Osteocyte (in vitro differentiated cells): Measurements from ENCODE around the gene PRSS12. TPM values are rescaled to one million over a fixed set of nuclear protein-coding genes. Genes with fewer than 3 reads are reported as not detected.

Source experiments
- DNase-seq: peaks from one replicate; pipeline ENCODE4 v3.0.0; 2021; ENCODE audit warnings: mixed read lengths; ENCODE audit not compliant: unreplicated experiment; ENCODE audit errors: extremely low spot score
- H3K27ac Mint-ChIP-seq: one replicate; pipeline ENCODE4 v1.8.0; 2021; ENCODE audit warnings: mild to moderate bottlenecking, mixed read lengths; ENCODE audit not compliant: unreplicated experiment
- H3K27me3 Mint-ChIP-seq: one replicate; pipeline ENCODE4 v1.8.0; 2021; ENCODE audit warnings: mixed read lengths; ENCODE audit not compliant: unreplicated experiment
- H3K36me3 Mint-ChIP-seq: one replicate; pipeline ENCODE4 v1.8.0; 2021; ENCODE audit warnings: mixed read lengths; ENCODE audit not compliant: unreplicated experiment
- H3K4me1 Mint-ChIP-seq: one replicate; pipeline ENCODE4 v1.8.0; 2021; ENCODE audit warnings: mixed read lengths; ENCODE audit not compliant: unreplicated experiment
- H3K4me3 Mint-ChIP-seq: one replicate; pipeline ENCODE4 v1.8.0; 2021; ENCODE audit warnings: mild to moderate bottlenecking, moderate library complexity, mixed read lengths; ENCODE audit not compliant: unreplicated experiment
- H3K9me3 Mint-ChIP-seq: one replicate; pipeline ENCODE4 v1.8.0; 2021; ENCODE audit warnings: mixed read lengths; ENCODE audit not compliant: unreplicated experiment
- CTCF ChIP-seq: fragments of 200-600 bp; sonication (generic); IDR thresholded peaks from 2 replicates; pipeline ENCODE4 v1.5.0; 2021; ENCODE audit warnings: antibody characterized with exemption, mild to moderate bottlenecking, moderate library complexity
- total RNA-seq: library from RNA; stranded (reverse); gene quantifications from 2 replicates; pipeline ENCODE4 v1.2.1, GENCODE V29; 2021

Gene PRSS12
- total RNA-seq, 1 donor from 2014 or later = 15.3 TPM

- no peaks in the 10 kb centered on the region for H3K27me3 Mint-ChIP-seq
- H3K9me3 Mint-ChIP-seq = no peaks in the 10 kb centered on the region
- no peak for TF ChIP-seq CTCF
- peaks cover 39% of the 10 kb centered on the region for H3K4me1 Mint-ChIP-seq
- no peak overlapping the region for H3K27ac Mint-ChIP-seq
- H3K36me3 Mint-ChIP-seq = no peaks in the 10 kb centered on the region
- no peak overlapping the region for H3K4me3 Mint-ChIP-seq
- DNase-seq = no peak
Measured at GRCh38 chr4:118337954-118338353, 14.8 kb downstream of the PRSS12 start.

DNA sequence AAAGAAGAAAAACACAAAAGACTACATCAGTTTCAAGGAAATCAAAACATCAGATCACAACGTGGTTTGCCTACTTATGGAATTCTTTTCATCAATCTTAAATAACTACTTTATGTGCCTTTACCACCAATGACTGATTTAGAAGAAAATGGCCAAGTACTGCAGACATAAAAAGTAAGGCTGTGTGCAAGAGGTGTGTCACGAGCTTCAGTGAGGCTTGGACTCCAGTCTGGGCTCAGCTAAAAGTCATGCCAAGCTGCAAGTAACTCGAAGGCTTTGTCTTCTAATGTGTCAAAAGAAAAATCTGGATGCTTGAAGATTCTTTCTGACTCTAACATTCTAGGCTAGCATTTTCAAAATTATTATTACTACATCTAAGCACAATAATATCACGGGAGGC, 17.0 kb downstream of the PRSS12 start:
- no peaks in the 10 kb centered on the region for H3K36me3 Mint-ChIP-seq
- H3K27ac Mint-ChIP-seq = no peak overlapping the region
- H3K9me3 Mint-ChIP-seq = no peaks in the 10 kb centered on the region
- peaks cover 33% of the 10 kb centered on the region for H3K4me1 Mint-ChIP-seq
- no peak for DNase-seq
- H3K27me3 Mint-ChIP-seq = no peaks in the 10 kb centered on the region
- TF ChIP-seq CTCF = no peak
- no peak overlapping the region for H3K4me3 Mint-ChIP-seq

GRCh38 chr4:118335324-118335723, 17.5 kb downstream of the PRSS12 start:
- Mint-ChIP-seq H3K9me3 (no peaks in the 10 kb centered on the region), H3K36me3 (no peaks in the 10 kb centered on the region)

DNA sequence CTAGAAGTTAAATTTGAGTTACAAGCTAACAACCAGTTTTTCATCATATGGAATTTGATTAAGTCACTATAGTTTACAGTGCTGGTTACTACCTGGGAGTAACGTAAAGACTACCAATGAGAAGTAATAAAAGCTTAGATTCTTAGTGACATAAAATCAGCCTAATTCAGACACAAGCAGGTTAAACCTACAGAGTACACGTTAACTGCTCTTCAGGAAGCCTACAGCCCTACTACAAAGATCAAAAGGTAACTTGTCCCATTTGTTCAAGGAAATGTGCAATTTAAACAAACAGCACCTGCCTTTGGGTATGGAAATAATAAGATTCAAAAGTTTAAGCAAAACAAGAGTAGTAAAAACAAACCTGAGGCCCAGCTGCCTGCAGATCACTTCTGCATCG, 21.5 kb downstream of the PRSS12 start:
- peaks cover 16% of the 10 kb centered on the region for H3K4me1 Mint-ChIP-seq
- no peak for TF ChIP-seq CTCF
- no peaks in the 10 kb centered on the region for H3K9me3 Mint-ChIP-seq
- no peaks in the 10 kb centered on the region for H3K27me3 Mint-ChIP-seq
- DNase-seq = no peak
- no peak overlapping the region for H3K27ac Mint-ChIP-seq
- no peak overlapping the region for H3K4me3 Mint-ChIP-seq
- no peaks in the 10 kb centered on the region for H3K36me3 Mint-ChIP-seq

More at GRCh38 chr4:118335324-118335723, 17.5 kb downstream of the PRSS12 start:
- TF ChIP-seq CTCF = no peak
- H3K4me3 Mint-ChIP-seq = no peak overlapping the region
- peaks cover 31% of the 10 kb centered on the region for H3K4me1 Mint-ChIP-seq
- H3K27me3 Mint-ChIP-seq = no peaks in the 10 kb centered on the region
- H3K27ac Mint-ChIP-seq = no peak overlapping the region
- DNase-seq = no peak

GRCh38 chr4:118329849-118330248, 23.0 kb downstream of the PRSS12 start:
- TF ChIP-seq CTCF = no peak
- Mint-ChIP-seq H3K4me1 (peaks cover 10% of the 10 kb centered on the region), H3K36me3 (no peaks in the 10 kb centered on the region), H3K4me3 (no peak overlapping the region), H3K27me3 (no peaks in the 10 kb centered on the region), H3K27ac (no peak overlapping the region), H3K9me3 (no peaks in the 10 kb centered on the region)
- DNase-seq = no peak
